Activated CD8-positive, alpha-beta T cell treated with anti-CD3 and anti-CD28 coated beads for 36 hours (primary cell): ENCODE measurements around the gene ZSCAN23. TPM values are rescaled to one million over a fixed set of nuclear protein-coding genes. Genes with fewer than 3 reads are reported as not detected.
A peak's percentile ranks its signal among the peaks of the same experiment; 100 is the strongest.

ENCODE experiments used
- ATAC-seq: fragments of 200-7000 bp; cut with Tn5 transposase; one replicate; pipeline ENCODE4 v1.10.0; 2021; ENCODE audit warnings: mild to moderate bottlenecking, moderate library complexity
- CTCF ChIA-PET: fragments of 350-600 bp; sonication (Branson Sonifier 250); formaldehyde crosslinking; loops from one replicate; lab custom pipeline; 2021; ENCODE audit warnings: antibody characterized with exemption; lab: Charles Lee
- POLR2A ChIA-PET: fragments of 350-600 bp; sonication (Branson Sonifier 250); formaldehyde crosslinking; loops from one replicate; lab custom pipeline; 2021; ENCODE audit warnings: antibody characterized with exemption; lab: Charles Lee
- DNase-seq: peaks from one replicate; pipeline ENCODE4 v3.0.0-alpha.2; 2020
- H3K27ac Mint-ChIP-seq: one replicate; pipeline ENCODE4 v1.8.0; 2021; ENCODE audit warnings: mild to moderate bottlenecking, mixed read lengths
- H3K27me3 Mint-ChIP-seq: one replicate; pipeline ENCODE4 v1.8.0; 2021; ENCODE audit warnings: mixed read lengths
- H3K36me3 Mint-ChIP-seq: one replicate; pipeline ENCODE4 v1.8.0; 2021; ENCODE audit warnings: low read depth, mixed read lengths
- H3K4me1 Mint-ChIP-seq: one replicate; pipeline ENCODE4 v1.8.0; 2021; ENCODE audit warnings: low read depth, mixed read lengths
- H3K4me3 Mint-ChIP-seq: one replicate; pipeline ENCODE4 v1.8.0; 2021; ENCODE audit warnings: mild to moderate bottlenecking, moderate library complexity, mixed read lengths
- H3K9me3 Mint-ChIP-seq: one replicate; pipeline ENCODE4 v1.8.0; 2021; ENCODE audit warnings: mixed read lengths
- CTCF ChIP-seq: fragments of 200-600 bp; IDR thresholded peaks from one replicate; pipeline ENCODE4 v1.8.0; 2022; ENCODE audit warnings: antibody characterized with exemption, mild to moderate bottlenecking
- intact Hi-C: fragments of 100-400 bp; cut with micrococcal nuclease; formaldehyde crosslinking; loops from one replicate; pipeline ENCODE4 v1.10.0; 2022
- total RNA-seq, 2 experiments: library from RNA; stranded (reverse); gene quantifications; one replicate each; pipeline ENCODE4 v1.2.3, GENCODE V29; 2021

Gene ZSCAN23
- total RNA-seq, 2 experiments from 2014 or later: 1.1 to 1.6 TPM

- Mint-ChIP-seq H3K9me3 (peaks cover 10% of the 10 kb centered on the region), H3K27ac (peak overlapping the region; percentile 96), H3K4me3 (peak overlapping the region; percentile 98), H3K27me3 (peaks cover 30% of the 10 kb centered on the region), H3K36me3 (peaks cover 24% of the 10 kb centered on the region), H3K4me1 (peaks cover 28% of the 10 kb centered on the region)
- POLR2A ChIA-PET: interaction anchor here (0.7 to 1.5 kb wide), 2 partner anchors 19 to 618 kb away, joined by 3 read pairs; a partner anchor contains a TSS
- DNase-seq (no peak), ATAC-seq (no peak)
- no peak for TF ChIP-seq CTCF
- CTCF ChIA-PET: interaction anchor here (0.6 kb wide), 1 partner anchor 10 kb away, joined by 4 read pairs; no protein-coding TSS in a partner anchor
- intact Hi-C loops: loop anchor here (5.0 kb wide), 1 partner anchor 40 kb away; no protein-coding TSS in a partner anchor
Measured at GRCh38 chr6:28442586-28442985, 705 bp downstream of the ZSCAN23 start.

GRCh38 chr6:28436404-28436803 lies 6.9 kb downstream of the ZSCAN23 start:
- no peak for TF ChIP-seq CTCF
- DNase-seq (no peak), ATAC-seq (no peak)
- peaks cover 2% of the 10 kb centered on the region for H3K4me1 Mint-ChIP-seq
- CTCF ChIA-PET: interaction anchor here (1.0 kb wide), 1 partner anchor 11 kb away, joined by 3 read pairs; no protein-coding TSS in a partner anchor
- peaks cover 2% of the 10 kb centered on the region for H3K27me3 Mint-ChIP-seq
- no peak overlapping the region for H3K4me3 Mint-ChIP-seq
- POLR2A ChIA-PET: no interaction called here
- H3K9me3 Mint-ChIP-seq: no peaks in the 10 kb centered on the region
- H3K36me3 Mint-ChIP-seq: peaks cover 5% of the 10 kb centered on the region
- intact Hi-C loops: no loop called here
- no peak overlapping the region for H3K27ac Mint-ChIP-seq

GRCh38 chr6:28433119-28433518 lies 10.2 kb downstream of the ZSCAN23 start:
- peaks cover 3% of the 10 kb centered on the region for H3K36me3 Mint-ChIP-seq
- peaks cover 8% of the 10 kb centered on the region for H3K4me1 Mint-ChIP-seq
- no peak for ATAC-seq
- H3K4me3 Mint-ChIP-seq: no peak overlapping the region
- intact Hi-C loops: no loop called here
- no peak overlapping the region for H3K27ac Mint-ChIP-seq
- no peaks in the 10 kb centered on the region for H3K9me3 Mint-ChIP-seq
- POLR2A ChIA-PET: no interaction called here
- no peak for TF ChIP-seq CTCF
- CTCF ChIA-PET: interaction anchor here (1.3 kb wide), 1 partner anchor 10 kb away, joined by 4 read pairs; the partner anchor contains the start of gene ZSCAN23
- DNase-seq: no peak
- H3K27me3 Mint-ChIP-seq: peaks cover 5% of the 10 kb centered on the region

GRCh38 chr6:28429781-28430180 lies 13.5 kb downstream of the ZSCAN23 start:
- CTCF ChIA-PET: interaction anchor here (2.1 kb wide), 1 partner anchor 10 kb away, joined by 6 read pairs; no protein-coding TSS in a partner anchor
- Mint-ChIP-seq H3K4me1 (peaks cover 13% of the 10 kb centered on the region), H3K27me3 (peaks cover 5% of the 10 kb centered on the region), H3K9me3 (peaks cover 2% of the 10 kb centered on the region), H3K27ac (no peak overlapping the region), H3K4me3 (no peak overlapping the region), H3K36me3 (peaks cover 2% of the 10 kb centered on the region)
- TF ChIP-seq CTCF: no peak
- POLR2A ChIA-PET: no interaction called here
- no peak for ATAC-seq
- DNase-seq: no peak
- intact Hi-C loops: no loop called here

- Mint-ChIP-seq H3K27me3 (peaks cover 13% of the 10 kb centered on the region), H3K9me3 (peaks cover 2% of the 10 kb centered on the region), H3K36me3 (no peaks in the 10 kb centered on the region), H3K4me1 (peaks cover 13% of the 10 kb centered on the region), H3K27ac (peak overlapping the region; percentile 55), H3K4me3 (no peak overlapping the region)
- CTCF ChIA-PET: interaction anchor here (1.3 kb wide), 1 partner anchor 10 kb away, joined by 3 read pairs; no protein-coding TSS in a partner anchor
- no peak for TF ChIP-seq CTCF
- POLR2A ChIA-PET: interaction anchor here (0.6 to 1.1 kb wide), 2 partner anchors 27 to 446 kb away, joined by 3 to 4 read pairs; partner anchors contain the start of gene ZSCAN12
- DNase-seq: no peak
- peak; percentile 64 for ATAC-seq
- intact Hi-C loops: no loop called here
Measured at GRCh38 chr6:28425944-28426541, 17.2 kb downstream of the ZSCAN23 start.
